Frontal cortex (tissue), 4 donors: Measurements from ENCODE around the gene PRKX. TPM values are rescaled to one million over a fixed set of nuclear protein-coding genes. Genes with fewer than 3 reads are reported as not detected.
"Not testable (repeated sequence)": the region's sequence is repeated elsewhere in the genome, so short reads cannot be mapped to it uniquely, and the experiment has no call there.

Experiments
- DNase-seq, 2 donors: peaks; one replicate each; pipeline ENCODE4 v3.0.0; 2012; ENCODE audit warnings: low spot score in 2 of 2
- FAIRE-seq: peaks from 2 replicates; lab custom pipeline; 2012; peaks lifted over from hg19 to GRCh38; lab: Jason Lieb, UNC
- total RNA-seq: library from RNA; depleted of rRNA; stranded (reverse); fragments of >200 nt; gene quantifications from one replicate; pipeline ENCODE4 v1.2.3, GENCODE V29; 2014
- donor health status: control.
- donor health status: control.
- donor health status: control.

The PRKX gene
- total RNA-seq, 1 donor from 2014 or later = 14.3 TPM

GRCh38 chrX:3663576-3664250 is 49.7 kb downstream of the PRKX start:
- FAIRE-seq, DNase-seq: not testable (repeated sequence)

- no peak for FAIRE-seq
- no peak for DNase-seq
Observed at GRCh38 chrX:3659761-3660160, 53.7 kb downstream of the PRKX start.

- no peak for FAIRE-seq
- DNase-seq = no peak
Observed at GRCh38 chrX:3655181-3655580, 58.3 kb downstream of the PRKX start.

- FAIRE-seq (no peak), DNase-seq (no peak)
Observed at GRCh38 chrX:3653111-3653510, 60.3 kb downstream of the PRKX start.

- peak; percentile 50 for FAIRE-seq
- peak in 1 of 2 donors; percentile 11 for DNase-seq
Observed at GRCh38 chrX:3651277-3651676, 62.2 kb downstream of the PRKX start.

- FAIRE-seq (no peak), DNase-seq (no peak)
Observed at GRCh38 chrX:3648084-3648483, 65.4 kb downstream of the PRKX start.

- not testable (repeated sequence) for FAIRE-seq, DNase-seq
Observed at GRCh38 chrX:3639858-3640631, 73.4 kb downstream of the PRKX start.

GRCh38 chrX:3639236-3639635 is 74.2 kb downstream of the PRKX start:
- FAIRE-seq (no peak), DNase-seq (no peak)

GRCh38 chrX:3638280-3638873 is 75.1 kb downstream of the PRKX start:
- DNase-seq (peak; percentile 18 to 46), FAIRE-seq (no peak)

- DNase-seq (no peak), FAIRE-seq (no peak)
Observed at GRCh38 chrX:3636803-3637202, 76.6 kb downstream of the PRKX start.

GRCh38 chrX:3631196-3631595 is 82.3 kb downstream of the PRKX start:
- no peak for FAIRE-seq
- DNase-seq = no peak

GRCh38 chrX:3627594-3627993 is 85.9 kb downstream of the PRKX start:
- FAIRE-seq = no peak
- no peak for DNase-seq

- no peak for DNase-seq
- no peak for FAIRE-seq
Observed at GRCh38 chrX:3621414-3621813, 92.0 kb downstream of the PRKX start.

- not testable (repeated sequence) for FAIRE-seq, DNase-seq
Observed at GRCh38 chrX:3611744-3612143, 101.7 kb downstream of the PRKX start.

GRCh38 chrX:3609810-3610209 is 103.6 kb downstream of the PRKX start:
- DNase-seq (no peak), FAIRE-seq (no peak)

- FAIRE-seq = no peak
- no peak for DNase-seq
Observed at GRCh38 chrX:3603026-3603661, 110.3 kb downstream of the PRKX start.

GRCh38 chrX:3599802-3600430 is 113.5 kb downstream of the PRKX start:
- DNase-seq (no peak), FAIRE-seq (no peak)

GRCh38 chrX:3598709-3599108 is 114.7 kb downstream of the PRKX start:
- FAIRE-seq = no peak

GRCh38 chrX:3598046-3598605 is 115.3 kb downstream of the PRKX start:
- FAIRE-seq = no peak

More at GRCh38 chrX:3598709-3599108, 114.7 kb downstream of the PRKX start:
- no peak for DNase-seq

GRCh38 chrX:3592184-3592583 is 121.3 kb downstream of the PRKX start:
- FAIRE-seq (no peak), DNase-seq (no peak)

More at GRCh38 chrX:3598046-3598605, 115.3 kb downstream of the PRKX start:
- DNase-seq = no peak
